Ishikawa (cell line): Measurements from ENCODE around the gene CPPED1.

Experiments
- CEBPB ChIP-seq: IDR thresholded peaks from 2 replicates; pipeline ENCODE4 v1.6.1; 2012
- CREB1 ChIP-seq: IDR thresholded peaks from 2 replicates; pipeline ENCODE4 v1.6.1; 2012; ENCODE audit warnings: low read depth
- EGR1 ChIP-seq: IDR thresholded peaks from 2 replicates; pipeline ENCODE4 v1.6.1; 2012
- EP300 ChIP-seq: IDR thresholded peaks from 2 replicates; pipeline ENCODE4 v1.6.1; 2012; ENCODE audit warnings: borderline replicate concordance
- FOXM1 ChIP-seq: IDR thresholded peaks from 2 replicates; pipeline ENCODE4 v1.6.1; 2012; ENCODE audit warnings: low read depth, borderline replicate concordance
- MAX ChIP-seq: IDR thresholded peaks from 2 replicates; pipeline ENCODE4 v1.6.1; 2012
- NFIC ChIP-seq: IDR thresholded peaks from 2 replicates; pipeline ENCODE4 v1.6.1; 2012
- RAD21 ChIP-seq: IDR thresholded peaks from 2 replicates; pipeline ENCODE4 v1.6.1; 2012; ENCODE audit warnings: low read depth
- REST ChIP-seq: IDR thresholded peaks from 2 replicates; pipeline ENCODE4 v1.6.1; 2012; ENCODE audit warnings: low read depth, mild to moderate bottlenecking
- TAF1 ChIP-seq: IDR thresholded peaks from 2 replicates; pipeline ENCODE4 v1.6.1; 2012; ENCODE audit warnings: low read depth, mild to moderate bottlenecking
- TCF12 ChIP-seq: IDR thresholded peaks from 2 replicates; pipeline ENCODE4 v1.6.1; 2012; ENCODE audit warnings: low read depth
- TEAD4 ChIP-seq: IDR thresholded peaks from 2 replicates; pipeline ENCODE4 v1.6.1; 2012
- USF1 ChIP-seq: IDR thresholded peaks from 2 replicates; pipeline ENCODE4 v1.6.1; 2012
- YY1 ChIP-seq: IDR thresholded peaks from 2 replicates; pipeline ENCODE4 v1.6.1; 2012; ENCODE audit warnings: low read depth
- ZBTB7A ChIP-seq: IDR thresholded peaks from 2 replicates; pipeline ENCODE4 v1.6.1; 2012; ENCODE audit warnings: low read depth

CPPED1 gene

GRCh38 chr16:12805066-12805465, 1.4 kb upstream of the CPPED1 start:
- no peak for TF ChIP-seq YY1
- TF ChIP-seq EP300 = no peak
- TF ChIP-seq RAD21 = no peak
- no peak for TF ChIP-seq TCF12
- TF ChIP-seq NFIC = no peak
- no peak for TF ChIP-seq CEBPB
- TF ChIP-seq REST = no peak
- TF ChIP-seq TEAD4 = no peak
- no peak for TF ChIP-seq EGR1
- no peak for TF ChIP-seq MAX
- no peak for TF ChIP-seq USF1
- TF ChIP-seq TAF1 = no peak
- no peak for TF ChIP-seq ZBTB7A
- no peak for TF ChIP-seq CREB1
- no peak for TF ChIP-seq FOXM1

GRCh38 chr16:12804395-12804794, 708 bp upstream of the CPPED1 start:
- TF ChIP-seq MAX (no peak), TEAD4 (no peak)

- TF ChIP-seq MAX (no peak), TCF12 (no peak), ZBTB7A (no peak), TAF1 (no peak), EP300 (no peak), CREB1 (no peak), CEBPB (no peak), EGR1 (no peak), RAD21 (no peak), YY1 (no peak), FOXM1 (no peak), NFIC (no peak), REST (no peak), TEAD4 (no peak), USF1 (no peak)
Observed at GRCh38 chr16:12802661-12803060, 1.0 kb downstream of the CPPED1 start.

- no peak for TF ChIP-seq TCF12
- no peak for TF ChIP-seq YY1
- no peak for TF ChIP-seq EP300
- no peak for TF ChIP-seq NFIC
- TF ChIP-seq MAX = no peak
- no peak for TF ChIP-seq CEBPB
- no peak for TF ChIP-seq ZBTB7A
- TF ChIP-seq TAF1 = no peak
- no peak for TF ChIP-seq USF1
- TF ChIP-seq EGR1 = no peak
- no peak for TF ChIP-seq FOXM1
Observed at GRCh38 chr16:12802048-12802447, 1.6 kb downstream of the CPPED1 start.

GRCh38 chr16:12801511-12802042, 2.1 kb downstream of the CPPED1 start:
- TF ChIP-seq EP300 (no peak), REST (no peak), CEBPB (no peak), RAD21 (no peak), USF1 (no peak), NFIC (no peak), FOXM1 (no peak), YY1 (no peak), TAF1 (no peak), EGR1 (no peak), TEAD4 (no peak), TCF12 (no peak), CREB1 (no peak), ZBTB7A (no peak)
